Stimulated activated naive CD4-positive, alpha-beta T cell treated with Interleukin-2 at 50 U/mL for 16 hours (primary cell): Measurements from ENCODE around the gene GGN.
A peak's percentile ranks its signal among the peaks of the same experiment; 100 is the strongest.

Experiments used
- DNase-seq: peaks from one replicate; lab custom pipeline; 2025; lab: John Stamatoyannopoulos, UW

Gene GGN, protein sequence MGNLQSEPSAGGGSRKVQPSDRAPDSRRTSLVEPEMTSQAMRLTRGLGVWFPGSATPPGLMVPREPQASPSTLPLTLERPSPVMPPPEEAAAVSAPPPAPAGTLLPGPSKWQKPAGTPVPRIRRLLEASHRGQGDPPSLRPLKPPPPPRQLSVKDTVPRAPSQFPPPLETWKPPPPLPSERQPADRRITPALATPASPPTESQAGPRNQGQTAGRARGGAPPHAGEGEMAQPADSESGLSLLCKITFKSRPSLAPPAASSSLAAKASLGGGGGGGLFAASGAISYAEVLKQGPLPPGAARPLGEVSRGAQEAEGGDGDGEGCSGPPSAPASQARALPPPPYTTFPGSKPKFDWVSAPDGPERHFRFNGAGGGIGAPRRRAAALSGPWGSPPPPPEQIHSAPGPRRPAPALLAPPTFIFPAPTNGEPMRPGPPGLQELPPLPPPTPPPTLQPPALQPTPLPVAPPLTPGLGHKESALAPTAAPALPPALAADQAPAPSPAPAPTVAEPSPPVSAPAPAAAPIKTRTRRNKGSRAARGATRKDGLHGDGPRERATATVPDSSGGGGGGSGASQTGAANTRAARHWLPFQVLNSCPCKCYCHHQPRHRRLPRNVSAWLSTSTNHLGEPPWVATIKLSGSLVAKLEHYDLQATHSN

GRCh38 chr19:38387550-38388348 lies at the start of gene GGN:
GGN (minus strand) TSS chr19:38388034; CDS start chr19:38387261, 773 bp downstream.
- peak; percentile 74 for DNase-seq

GRCh38 chr19:38437295-38437694 lies 49.5 kb upstream of the GGN start:
- DNase-seq: no peak

GRCh38 chr19:38434549-38435051 lies 46.8 kb upstream of the GGN start:
- DNase-seq: no peak

- peak; percentile 60 for DNase-seq
These were observed 45.5 kb upstream of the GGN start, which contains the start of gene RYR1 for GRCh38 chr19:38433268-38433733. RYR1 (plus strand) TSS chr19:38433691; CDS start chr19:38433830, 139 bp downstream.

DNA sequence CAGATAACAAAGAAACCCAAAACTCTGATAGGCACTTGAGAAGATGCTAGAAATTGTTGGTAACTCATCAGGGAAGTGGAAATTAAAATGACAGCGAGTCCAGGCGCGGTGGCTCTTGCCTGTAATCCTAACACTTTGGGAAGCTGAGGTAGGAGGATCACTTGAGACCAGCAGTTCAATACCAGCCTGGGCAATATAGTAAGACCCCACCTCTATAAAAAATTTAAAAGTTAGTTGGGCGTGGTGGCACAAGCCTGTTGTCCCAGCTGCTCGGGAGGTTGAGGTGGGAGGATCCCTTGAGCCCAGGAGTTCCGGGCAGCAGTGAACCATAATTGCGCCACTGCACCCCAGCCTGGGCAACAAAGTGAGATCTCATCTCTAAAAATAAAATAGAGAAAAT lies 43.1 kb upstream of the GGN start:
- no peak for DNase-seq

DNA sequence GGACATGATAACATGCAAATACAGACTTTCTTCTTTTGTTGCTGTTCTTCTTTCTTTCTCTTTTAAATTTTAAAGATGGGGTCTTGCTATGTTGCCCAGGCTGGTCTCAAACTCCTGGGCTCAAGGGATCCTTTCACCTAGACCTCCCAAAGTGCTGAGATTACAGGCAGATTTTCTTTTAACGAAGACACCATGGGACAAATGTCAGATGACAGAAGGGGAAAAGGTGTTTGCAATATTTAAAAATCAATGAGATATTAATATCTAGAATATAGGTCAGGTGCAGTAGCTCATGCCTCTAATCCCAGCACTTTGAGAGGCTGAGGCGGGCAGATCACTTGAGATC lies 42.0 kb upstream of the GGN start:
- no peak for DNase-seq

DNA sequence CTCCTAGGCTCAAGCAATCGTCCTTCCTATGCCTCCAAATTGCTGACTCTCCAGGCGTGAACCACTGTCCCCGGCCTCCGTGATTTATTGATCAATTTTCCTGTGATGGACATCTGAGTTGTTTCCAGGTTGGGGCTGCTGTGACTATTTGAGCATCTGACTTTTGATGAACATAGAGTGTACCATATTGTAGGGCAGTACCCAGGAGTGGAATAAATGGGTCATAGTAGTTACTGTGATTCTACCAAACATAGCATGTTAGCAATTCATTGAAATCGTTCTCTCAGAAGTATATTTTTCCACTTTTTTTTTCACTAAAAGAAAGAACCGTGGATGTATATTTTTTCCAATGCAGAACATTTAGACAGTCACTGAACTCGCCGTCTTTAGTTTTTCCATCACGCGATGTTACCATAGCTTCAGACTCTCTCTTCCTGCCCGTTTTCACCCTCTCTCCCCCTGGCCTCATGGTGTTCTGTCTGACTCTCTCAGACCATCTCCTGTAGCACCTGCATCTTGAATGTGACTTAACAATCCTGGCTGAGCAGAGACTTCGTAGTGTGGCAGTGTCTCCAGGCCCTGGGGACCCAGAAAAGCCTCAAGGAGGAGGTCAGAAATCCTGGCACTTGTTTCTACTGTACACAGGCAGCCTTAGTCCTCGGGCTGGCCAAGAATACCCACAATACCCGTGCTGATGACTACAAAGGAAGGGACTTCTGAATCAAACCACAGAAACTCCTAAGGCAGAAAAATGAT lies 41.4 kb upstream of the GGN start:
- peak; percentile 51 for DNase-seq

- peak; percentile 67 for DNase-seq
These were observed 39.3 kb upstream of the GGN start for GRCh38 chr19:38427035-38427677.

DNA sequence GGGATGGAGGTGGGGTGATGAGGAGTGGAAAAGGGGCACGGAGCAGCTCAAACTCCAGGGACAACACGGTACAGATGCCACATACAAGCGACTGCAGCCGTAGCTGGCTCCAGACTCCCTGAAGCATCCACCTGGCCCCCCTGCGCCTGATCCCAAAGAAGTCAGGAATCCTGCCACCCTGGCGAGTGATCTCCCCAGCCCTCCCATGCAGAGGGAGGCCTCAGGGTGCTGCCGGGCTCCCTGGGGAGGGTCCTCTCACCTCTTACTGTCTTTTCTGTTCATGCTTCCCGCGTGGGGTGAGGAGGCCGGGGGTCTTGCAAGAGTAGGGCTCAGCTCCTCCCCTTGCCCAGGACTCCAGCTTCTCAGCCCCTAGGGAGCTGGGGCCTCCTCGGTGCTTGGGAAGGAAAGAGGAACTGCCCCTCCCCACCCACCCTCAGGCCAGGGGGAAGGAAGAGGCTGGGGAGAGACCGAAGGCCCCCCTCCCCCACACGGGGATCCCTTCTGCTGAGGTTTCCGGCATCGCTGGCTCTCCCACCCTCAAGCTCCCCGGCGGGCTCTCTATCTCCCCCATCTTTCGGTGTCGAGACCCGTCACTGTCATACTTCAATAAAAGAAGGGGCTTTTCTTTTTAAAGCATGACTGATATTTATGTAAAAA lies 38.1 kb upstream of the GGN start, which contains the start of gene RASGRP4:
RASGRP4 (minus strand) TSS at position 410 of the 657 bp plus-strand sequence; CDS start at position 282, 128 bp downstream.
- peak; percentile 49 for DNase-seq

DNA sequence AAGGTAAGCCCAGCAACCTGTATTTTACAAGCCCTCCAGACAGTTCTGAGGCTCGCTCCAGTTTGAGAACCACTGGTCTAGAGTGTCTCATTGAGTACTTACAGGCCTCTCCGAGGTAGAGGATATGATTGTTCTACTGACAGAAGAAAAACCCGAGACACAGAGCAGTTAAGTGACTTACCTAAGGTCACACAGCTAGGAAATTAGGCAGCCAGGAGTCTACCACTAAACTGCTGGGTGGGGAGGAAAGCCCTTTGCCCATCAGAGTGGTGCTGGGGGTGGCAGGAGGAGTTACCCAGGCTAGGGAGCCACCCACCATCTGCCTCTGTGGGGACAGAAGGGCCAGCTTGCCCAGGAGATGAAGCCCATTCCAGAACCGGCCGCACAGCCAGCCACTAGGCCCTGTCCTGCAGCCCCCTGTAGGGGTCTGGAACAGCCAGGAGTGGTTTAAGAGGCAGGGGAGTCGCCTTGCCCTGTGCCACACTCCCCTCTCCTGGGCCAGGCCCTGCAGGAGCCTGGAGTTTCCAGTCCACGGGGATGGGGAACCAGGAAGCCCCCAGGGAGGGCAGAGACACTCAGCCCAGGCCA lies 37.5 kb upstream of the GGN start:
- no peak for DNase-seq

DNA sequence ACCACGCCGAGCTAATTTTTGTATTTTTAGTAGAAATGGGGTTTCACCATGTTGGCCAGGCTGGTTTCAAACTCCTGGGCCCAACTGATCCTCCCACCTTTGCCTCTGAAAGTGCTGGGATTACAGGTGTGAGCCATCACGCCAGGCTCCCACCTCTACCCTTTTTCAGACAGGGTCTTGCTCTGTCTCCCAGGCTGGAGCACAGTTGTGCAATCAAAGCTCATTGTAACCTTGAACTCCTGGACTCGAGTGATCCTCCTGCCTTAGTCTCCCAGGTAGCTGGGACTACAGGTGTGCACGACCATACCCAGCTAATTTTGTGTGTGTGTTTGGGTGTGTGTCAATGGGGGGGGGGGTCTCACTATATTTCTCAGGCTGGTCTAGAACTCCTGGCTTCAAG lies 36.4 kb upstream of the GGN start:
- DNase-seq: no peak

DNA sequence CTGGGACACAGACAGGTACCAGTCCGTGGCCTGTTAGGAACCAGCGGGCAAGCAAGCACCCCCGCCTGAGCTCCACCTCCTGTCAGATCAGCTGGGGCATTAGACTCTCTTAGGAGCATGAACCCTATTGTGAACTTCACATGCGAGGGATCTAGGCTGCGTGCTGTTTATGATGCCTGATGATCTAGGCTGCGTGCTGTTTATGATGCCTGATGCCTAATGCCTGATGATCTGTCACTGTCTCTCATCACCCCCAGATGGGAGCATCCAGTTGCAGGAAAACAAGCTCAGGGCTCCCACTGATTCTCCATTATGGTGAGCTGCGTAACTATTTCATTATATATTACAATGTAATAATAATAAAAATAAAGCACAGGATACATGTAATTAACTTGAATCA lies 34.6 kb upstream of the GGN start:
- no peak for DNase-seq

- DNase-seq: no peak
These were observed 34.0 kb upstream of the GGN start for GRCh38 chr19:38421856-38422255.

- DNase-seq: no peak
These were observed 33.1 kb upstream of the GGN start for GRCh38 chr19:38420935-38421334.

- peak; percentile 51 for DNase-seq
These were observed 30.0 kb upstream of the GGN start for GRCh38 chr19:38417544-38418506.

DNA sequence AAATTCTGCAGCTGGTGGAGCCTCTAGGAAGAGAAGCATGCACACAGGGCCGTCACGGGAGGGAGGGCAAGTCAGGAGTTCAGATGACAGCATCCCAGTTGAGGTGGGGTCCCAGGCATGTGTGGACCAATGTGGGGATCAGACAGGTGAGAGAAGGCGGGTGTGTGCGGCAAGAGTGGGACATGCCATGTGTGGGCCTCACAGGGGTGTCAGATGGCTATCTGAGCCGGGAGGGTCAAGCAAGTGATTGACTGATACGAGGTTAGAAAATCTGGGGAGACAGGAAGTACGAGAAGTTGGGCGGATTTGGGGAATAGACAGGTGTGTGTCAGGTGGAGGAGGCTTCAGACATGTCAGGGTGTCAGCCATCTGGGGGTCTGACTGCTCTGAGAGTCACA lies 29.3 kb upstream of the GGN start:
- DNase-seq: no peak

DNA sequence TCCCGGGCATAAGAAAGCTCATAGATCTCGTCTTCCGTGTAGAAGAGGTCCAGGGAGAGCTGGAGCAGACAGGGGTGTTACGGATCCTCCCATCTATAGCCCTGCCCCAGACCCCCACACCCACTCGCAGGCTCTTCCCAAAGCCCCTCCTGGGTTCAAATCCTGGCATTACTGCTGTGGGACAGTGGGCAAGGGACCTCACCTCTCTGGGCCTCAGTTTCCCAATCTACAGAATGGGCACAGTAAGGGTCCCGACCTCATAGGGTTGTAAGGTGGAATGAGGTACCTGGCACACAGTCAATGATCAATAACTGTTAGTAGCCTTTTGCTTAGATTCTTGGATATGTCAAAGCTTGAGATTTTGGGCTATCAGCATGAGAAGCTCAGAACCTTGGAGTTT lies 25.6 kb upstream of the GGN start:
- DNase-seq: no peak

GRCh38 chr19:38412961-38413360 lies 25.1 kb upstream of the GGN start:
- DNase-seq: no peak

- DNase-seq: no peak
These were observed 24.7 kb upstream of the GGN start for GRCh38 chr19:38412491-38412890.
